Measurements from ENCODE around the gene ZMIZ1. TPM values are rescaled to one million over a fixed set of nuclear protein-coding genes. Genes with fewer than 3 reads are reported as not detected.

Gene ZMIZ1
- total RNA-seq, 6 experiments from 2014 or later, result 38.6 to 60.3 (median 51.2) TPM

DNA sequence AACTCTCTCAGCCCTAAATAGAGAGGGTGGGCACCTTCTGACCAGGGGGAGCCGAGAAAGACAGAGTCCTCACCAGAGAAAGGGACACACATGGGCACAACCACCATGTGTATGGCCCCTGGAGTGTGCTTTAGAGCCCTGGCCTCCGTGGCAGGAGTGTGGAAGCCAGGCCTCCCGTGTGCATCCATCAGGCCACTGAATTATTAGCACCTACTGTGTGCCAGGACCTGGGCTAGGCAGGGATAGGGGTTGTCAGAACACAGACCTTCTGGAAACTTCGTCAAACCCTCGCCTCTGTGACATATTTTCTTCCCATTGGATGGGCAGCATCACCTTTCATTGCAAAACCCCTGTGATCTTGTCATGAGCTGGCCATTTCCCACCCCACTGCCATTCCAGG is 78.5 kb downstream of the ZMIZ1 start:
- no peak for TF ChIP-seq CTCF (IDR thresholded peaks at IDR 0.05)
- Mint-ChIP-seq H3K4me3 (no peak overlapping the region), H3K36me3 (ENCODE audit: low read depth) (peaks cover 10% of the 10 kb centered on the region; the same call in 1 of the 2 replicates), H3K4me1 (ENCODE audit: low read depth) (peaks cover 95% of the 10 kb centered on the region), H3K27me3 (ENCODE audit: insufficient read depth) (peaks cover 11% of the 10 kb centered on the region), H3K27ac (peak overlapping the region; percentile 96), H3K9me3 (no peaks in the 10 kb centered on the region)
- DNase-seq, result no peak

DNA sequence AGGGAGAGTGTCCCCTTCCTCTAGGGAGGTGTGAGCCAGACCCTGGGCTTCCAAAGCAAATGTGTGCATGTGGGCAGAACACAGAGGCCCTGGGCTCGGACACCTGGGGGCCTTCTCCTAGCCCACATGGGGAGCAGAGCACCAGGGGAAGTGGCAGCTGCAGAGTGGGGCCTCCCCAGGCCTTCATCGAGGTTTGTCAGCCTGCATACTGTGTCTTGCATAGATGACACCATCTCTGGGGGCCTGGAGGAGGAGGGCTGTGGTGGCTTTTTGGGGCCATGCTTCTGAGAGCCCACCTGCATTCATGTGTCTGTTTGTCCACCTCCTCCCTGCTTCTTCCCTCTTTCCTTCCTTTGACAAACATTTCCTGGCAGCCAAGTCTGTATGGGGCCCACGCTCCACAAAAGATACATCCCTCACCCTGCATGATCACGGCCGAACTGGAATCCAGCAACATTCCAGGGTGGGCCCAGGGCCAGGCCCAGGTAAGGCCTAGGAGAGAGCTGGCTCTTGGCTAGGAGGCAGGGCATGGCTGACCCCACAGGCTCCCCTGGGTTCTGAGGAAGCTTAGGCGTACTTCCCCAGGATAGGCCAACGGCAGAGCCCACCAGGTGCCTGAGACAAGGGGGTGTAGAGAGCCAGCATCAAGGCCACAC is 79.2 kb downstream of the ZMIZ1 start:
- H3K27ac Mint-ChIP-seq, result peak overlapping the region; percentile 96
- TF ChIP-seq CTCF (IDR thresholded peaks at IDR 0.05), result no peak
- peaks cover 9% of the 10 kb centered on the region; the same call in 1 of the 2 replicates for H3K36me3 Mint-ChIP-seq (ENCODE audit: low read depth)

GRCh38 chr10:79148452-79149344 is 79.9 kb downstream of the ZMIZ1 start:
- H3K36me3 Mint-ChIP-seq (ENCODE audit: low read depth), result peaks cover 9% of the 10 kb centered on the region; the same call in 1 of the 2 replicates
- peak overlapping the region; percentile 96 for H3K27ac Mint-ChIP-seq
- H3K9me3 Mint-ChIP-seq, result no peaks in the 10 kb centered on the region
- DNase-seq, result peak; percentile 73
- peak overlapping the region; percentile 33 for H3K4me3 Mint-ChIP-seq
- H3K27me3 Mint-ChIP-seq (ENCODE audit: insufficient read depth), result peaks cover 11% of the 10 kb centered on the region
- no peak for TF ChIP-seq CTCF (IDR thresholded peaks at IDR 0.05)
- peaks cover 87% of the 10 kb centered on the region for H3K4me1 Mint-ChIP-seq (ENCODE audit: low read depth)

More for the DNA sequence above, 79.2 kb downstream of the ZMIZ1 start:
- H3K27me3 Mint-ChIP-seq (ENCODE audit: insufficient read depth), result peaks cover 11% of the 10 kb centered on the region
- H3K4me3 Mint-ChIP-seq, result no peak overlapping the region; the same call in 1 of the 2 replicates
- no peaks in the 10 kb centered on the region for H3K9me3 Mint-ChIP-seq
- H3K4me1 Mint-ChIP-seq (ENCODE audit: low read depth), result peaks cover 95% of the 10 kb centered on the region
- DNase-seq, result no peak

- H3K9me3 Mint-ChIP-seq, result no peaks in the 10 kb centered on the region
- H3K4me3 Mint-ChIP-seq, result peak overlapping the region; percentile 33
- peaks cover 11% of the 10 kb centered on the region for H3K27me3 Mint-ChIP-seq (ENCODE audit: insufficient read depth)
- peaks cover 9% of the 10 kb centered on the region; the same call in 1 of the 2 replicates for H3K36me3 Mint-ChIP-seq (ENCODE audit: low read depth)
- H3K4me1 Mint-ChIP-seq (ENCODE audit: low read depth), result peaks cover 85% of the 10 kb centered on the region
- no peak for TF ChIP-seq CTCF (IDR thresholded peaks at IDR 0.05)
- DNase-seq, result no peak
- H3K27ac Mint-ChIP-seq, result peak overlapping the region; percentile 96
These were observed 80.5 kb downstream of the ZMIZ1 start for GRCh38 chr10:79149345-79149661.

- H3K4me1 Mint-ChIP-seq (ENCODE audit: low read depth), result peaks cover 85% of the 10 kb centered on the region
- peaks cover 9% of the 10 kb centered on the region; the same call in 1 of the 2 replicates for H3K36me3 Mint-ChIP-seq (ENCODE audit: low read depth)
- H3K4me3 Mint-ChIP-seq, result peak overlapping the region; percentile 45
- H3K9me3 Mint-ChIP-seq, result no peaks in the 10 kb centered on the region
- DNase-seq, result peak; percentile 72
- peaks cover 7% of the 10 kb centered on the region for H3K27me3 Mint-ChIP-seq (ENCODE audit: insufficient read depth)
- TF ChIP-seq CTCF (IDR thresholded peaks at IDR 0.05), result no peak
- peak overlapping the region; percentile 96 for H3K27ac Mint-ChIP-seq
These were observed 81.1 kb downstream of the ZMIZ1 start for GRCh38 chr10:79149662-79150443.

All from HFFc6 (cell line).